Activated CD4-positive, alpha-beta T cell treated with anti-CD3 and anti-CD28 coated beads, Interleukin-2, amount 50 U/mL, for 16 hours (primary cell): Measurements from ENCODE around the gene CLK3.
"Not testable (repeated sequence)": the region's sequence is repeated elsewhere in the genome, so short reads cannot be mapped to it uniquely, and the experiment has no call there.

Source experiments
- DNase-seq: peaks from one replicate; pipeline ENCODE4 v3.0.0-alpha.2; 2020

CLK3 gene

DNA sequence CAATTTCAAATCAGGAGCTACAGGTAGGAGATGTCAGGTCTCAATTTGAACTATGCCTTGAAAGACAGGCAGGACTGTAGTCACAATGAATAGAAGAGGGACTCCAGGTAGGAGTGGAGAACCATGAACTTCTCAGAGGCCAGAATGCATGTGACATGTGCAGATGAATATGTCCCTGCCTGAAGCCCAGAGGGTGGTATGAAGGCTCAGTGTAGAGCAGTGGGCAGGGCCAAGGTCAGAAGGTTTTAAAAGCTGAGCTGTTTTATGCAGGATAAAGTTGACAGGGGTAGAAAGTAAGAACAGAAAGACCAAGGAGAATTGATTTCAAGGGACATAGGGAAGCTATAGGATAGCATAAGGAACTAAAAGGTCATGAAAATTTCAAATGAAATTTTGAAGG, 30.8 kb downstream of the CLK3 start:
- DNase-seq = no peak

DNA sequence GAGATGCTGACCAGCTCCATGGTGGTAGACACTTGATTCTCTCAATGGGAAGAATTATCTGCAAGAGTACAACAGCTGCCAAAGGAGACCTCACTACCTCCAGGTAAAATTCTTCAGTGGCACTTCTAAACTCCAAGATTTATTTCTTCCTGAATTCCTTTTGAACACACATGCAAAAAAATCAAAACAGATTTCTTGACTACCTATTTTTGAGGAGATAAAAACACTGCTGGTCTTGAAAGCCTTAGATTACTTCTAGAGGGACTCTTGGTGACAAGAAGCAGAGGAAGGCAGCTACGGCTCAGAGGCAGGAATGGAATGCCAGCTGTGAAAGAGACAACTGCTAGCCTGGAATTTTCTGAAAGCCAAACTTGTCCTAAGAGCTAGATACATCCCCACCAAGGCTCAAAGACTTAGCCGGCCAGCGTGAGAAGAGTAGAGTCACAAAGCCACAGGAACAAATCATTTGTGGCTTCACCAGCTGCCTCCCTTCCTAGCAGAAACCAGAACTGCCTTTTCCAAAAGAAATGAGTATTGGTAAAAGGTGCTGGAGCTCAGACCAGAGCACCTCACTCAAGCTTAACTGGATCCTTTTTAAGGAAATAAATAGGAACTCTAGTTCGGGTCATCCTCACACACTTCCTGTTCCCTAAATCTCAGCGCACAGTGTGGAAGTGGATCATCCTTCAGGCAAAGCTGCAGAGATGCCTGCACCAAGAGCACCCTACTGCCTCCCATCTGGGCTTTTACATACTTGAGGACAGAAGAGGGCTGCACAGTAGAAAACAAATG, 32.6 kb downstream of the CLK3 start:
- DNase-seq = no peak

DNA sequence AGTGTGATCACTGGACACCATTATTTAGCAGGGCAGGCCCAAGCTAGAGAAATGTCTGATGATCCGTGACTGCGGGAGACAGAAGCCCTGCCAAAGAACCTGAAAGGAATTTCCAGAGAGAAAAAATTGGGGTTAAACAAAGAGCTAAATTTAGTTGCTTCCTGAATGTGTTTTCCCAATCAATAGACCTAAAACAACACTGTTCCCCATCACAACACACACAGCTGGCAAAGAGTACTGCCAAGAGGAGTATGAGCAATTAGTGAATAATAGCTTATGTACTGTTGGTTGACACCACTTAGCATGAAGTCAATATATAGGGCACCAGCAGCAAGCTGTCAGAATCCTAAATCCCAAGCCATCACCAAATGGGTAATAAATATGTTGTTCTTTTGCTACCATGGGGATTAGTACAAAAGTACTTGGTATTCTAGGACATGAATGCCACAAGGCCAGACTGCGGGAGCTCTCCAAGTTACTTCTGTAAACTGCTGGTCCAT, 35.7 kb downstream of the CLK3 start:
- no peak for DNase-seq

DNA sequence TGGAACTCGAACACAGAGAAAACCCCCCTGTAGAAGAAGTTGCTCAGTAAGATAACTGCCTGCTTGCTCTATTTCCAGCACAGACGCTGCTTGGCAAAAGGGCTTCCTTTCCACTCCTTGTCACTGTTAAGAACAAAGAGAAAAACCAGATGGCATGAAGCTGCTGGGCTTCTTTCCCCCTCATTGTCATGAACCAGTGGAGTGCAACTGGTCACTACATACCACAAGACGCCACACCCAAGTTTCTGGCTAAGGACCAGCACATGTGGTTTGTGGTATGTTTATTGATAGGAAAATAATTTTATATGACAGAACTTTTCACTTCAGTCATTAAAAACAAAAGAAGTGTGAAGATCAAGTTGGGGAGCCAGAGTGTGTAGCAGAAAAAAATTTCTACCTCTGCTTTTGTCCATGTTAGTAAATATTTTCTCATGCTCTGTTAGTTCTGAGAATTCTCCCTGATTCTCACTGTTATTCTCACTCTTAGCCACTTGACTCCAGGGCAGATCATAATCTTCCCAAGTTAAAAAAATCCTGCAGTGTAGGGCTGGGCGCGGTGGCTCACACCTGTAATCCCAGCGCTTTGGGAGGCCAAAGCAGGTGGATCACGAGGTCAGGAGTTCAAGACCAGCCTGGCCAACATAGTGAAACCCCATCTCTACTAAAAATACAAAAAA, 37.9 kb downstream of the CLK3 start:
- DNase-seq = no peak

DNA sequence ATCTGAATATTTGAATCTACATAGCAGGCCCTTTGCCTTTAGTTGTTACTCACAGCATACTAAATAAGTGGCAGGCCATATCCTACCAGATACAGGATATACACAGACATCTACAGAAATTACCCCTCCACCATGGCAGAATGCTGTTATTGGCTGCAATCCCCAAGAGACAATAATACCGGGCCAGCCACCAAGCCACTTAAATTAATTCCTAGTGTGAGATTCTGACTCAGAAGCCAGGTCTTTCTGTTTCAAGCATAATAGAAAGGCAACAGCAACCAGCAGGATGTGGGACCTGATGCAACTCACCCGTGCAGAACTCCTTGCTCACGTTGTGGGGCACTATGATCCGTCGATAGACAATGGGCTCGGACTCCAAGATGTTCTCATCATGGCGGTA, 39.8 kb downstream of the CLK3 start:
- DNase-seq = peak; percentile 72

DNA sequence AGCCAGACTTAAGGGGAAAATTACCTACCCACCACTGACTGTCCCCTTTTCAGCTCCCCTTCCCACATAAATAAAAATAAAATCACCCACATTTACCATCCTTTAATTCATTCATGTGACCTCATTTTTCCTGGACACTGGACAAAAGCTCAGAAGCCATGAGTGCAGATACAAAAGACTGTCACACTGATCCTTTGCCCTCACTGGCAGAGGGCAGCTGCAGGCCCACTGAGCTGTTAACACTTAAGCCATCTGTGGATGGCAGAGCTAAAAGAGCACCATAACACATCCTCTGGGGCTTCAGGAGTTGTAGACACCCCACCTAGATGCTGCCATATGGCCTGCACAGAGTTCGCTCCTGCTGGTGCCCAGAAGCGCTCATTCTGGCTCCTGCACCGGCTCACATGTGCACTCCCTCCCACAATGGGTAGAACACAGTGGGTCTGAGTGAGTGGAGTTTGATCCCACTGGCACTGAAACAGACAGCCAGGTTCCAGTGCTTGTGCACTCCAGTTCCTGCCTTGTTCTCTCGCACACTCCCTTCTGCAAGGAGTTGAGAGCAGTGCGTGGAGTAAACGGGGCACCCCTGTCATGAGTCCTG, 41.4 kb downstream of the CLK3 start:
- DNase-seq = no peak

DNA sequence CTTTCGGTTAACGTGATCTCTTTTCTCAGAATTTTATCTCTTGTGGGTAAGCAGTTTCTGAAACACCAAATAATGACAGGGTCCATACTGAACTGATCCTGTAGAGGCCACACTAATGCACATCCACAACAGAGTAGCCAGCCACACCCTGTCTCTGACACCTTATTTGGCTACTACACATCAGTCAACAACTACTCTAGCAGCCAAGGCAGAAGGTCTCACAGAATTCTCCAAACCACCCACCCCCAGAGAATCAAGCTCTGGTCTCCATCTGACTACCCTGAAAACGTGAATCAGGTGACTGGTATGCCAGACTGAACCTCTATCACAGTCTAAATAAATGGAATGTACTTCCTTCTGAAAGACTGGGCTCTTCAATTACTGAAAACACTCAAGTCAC, 42.2 kb downstream of the CLK3 start:
- no peak for DNase-seq

DNA sequence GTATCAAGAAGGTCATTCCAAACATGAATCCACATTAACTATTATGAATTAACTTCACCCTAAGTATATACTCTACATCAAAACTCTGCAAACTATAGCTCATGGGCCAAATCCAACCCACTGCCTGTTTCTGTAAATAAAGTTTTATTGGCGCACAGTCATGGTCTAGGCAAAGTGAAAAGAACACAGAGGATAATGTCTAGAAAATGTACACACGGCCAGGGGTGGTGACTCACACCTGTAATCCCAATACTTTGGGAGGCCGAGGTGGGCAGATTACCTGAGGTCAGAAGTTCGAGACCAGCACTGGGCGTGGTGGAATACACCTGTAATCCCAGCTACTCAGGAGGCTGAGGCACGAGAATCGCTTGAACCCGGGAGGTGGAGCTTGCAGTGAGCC, 45.6 kb downstream of the CLK3 start:
- not testable (repeated sequence) for DNase-seq

DNA sequence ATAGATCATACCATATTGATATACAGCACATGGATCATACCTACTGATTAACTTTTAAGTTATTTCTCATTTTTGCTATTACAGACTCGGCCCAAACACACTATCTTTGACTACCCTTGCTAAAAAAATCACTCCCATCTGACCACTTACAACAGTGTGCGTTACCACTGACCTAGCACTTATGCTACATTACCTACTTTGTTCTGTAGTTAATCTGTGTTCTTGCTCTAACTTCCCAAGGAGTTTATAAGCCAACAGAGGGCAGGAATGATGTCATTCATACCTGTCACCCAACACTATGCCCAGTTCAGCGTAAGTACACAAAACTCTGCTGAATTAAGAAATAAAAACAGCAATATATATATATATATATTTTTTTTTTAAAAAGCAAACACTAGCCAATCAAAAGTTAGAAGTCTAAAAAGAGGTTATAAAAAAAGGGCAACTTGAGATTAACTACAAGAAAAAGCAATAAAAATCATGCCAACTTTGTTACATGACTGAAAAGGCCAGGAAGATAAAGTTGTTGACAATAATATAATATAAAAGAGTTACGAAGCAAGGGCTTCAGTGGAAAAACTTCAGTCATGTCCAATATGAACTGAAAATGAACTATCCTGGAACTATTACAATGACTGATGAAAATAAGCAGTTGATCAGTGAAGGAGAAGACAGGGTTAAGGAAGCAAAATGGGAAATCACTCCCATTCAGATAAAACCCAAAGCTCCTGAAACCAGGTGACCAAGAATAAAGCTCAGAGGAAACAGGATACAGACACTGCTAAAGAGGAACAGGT, 46.6 kb downstream of the CLK3 start:
- DNase-seq = no peak

DNA sequence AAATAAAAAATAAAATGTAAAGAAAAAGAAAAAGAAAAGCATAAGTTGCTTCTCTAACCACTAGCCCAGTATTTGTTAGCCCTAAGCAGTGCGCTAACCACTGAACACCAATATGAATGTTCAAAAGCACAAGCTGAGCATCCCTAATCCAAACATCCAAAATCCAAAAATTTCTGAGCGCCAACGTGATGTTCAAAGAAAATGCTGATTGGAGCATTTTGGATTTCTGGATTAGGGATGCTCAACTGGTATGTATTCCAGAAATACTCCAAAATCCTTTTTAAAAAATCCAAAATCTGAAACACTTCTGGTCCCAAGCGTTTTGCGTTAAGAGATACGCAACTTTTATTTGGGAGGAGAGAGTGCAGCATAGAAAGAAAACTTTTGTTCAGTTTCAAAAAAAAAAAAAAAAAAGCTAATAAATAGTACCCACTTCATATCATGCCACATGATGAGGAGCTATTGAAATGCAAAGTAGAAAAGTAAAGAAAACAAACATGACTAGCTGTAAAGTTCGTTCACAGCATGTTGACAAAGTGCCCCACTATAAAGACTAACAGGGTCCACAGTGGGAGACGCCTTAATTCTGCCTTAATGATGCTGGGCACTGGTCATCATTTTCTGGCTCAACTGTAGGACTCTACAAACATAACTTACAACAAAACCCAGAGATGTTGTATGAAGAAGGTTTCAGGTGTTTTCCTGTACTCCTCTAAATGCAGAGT, 47.8 kb downstream of the CLK3 start:
- DNase-seq = no peak

DNA sequence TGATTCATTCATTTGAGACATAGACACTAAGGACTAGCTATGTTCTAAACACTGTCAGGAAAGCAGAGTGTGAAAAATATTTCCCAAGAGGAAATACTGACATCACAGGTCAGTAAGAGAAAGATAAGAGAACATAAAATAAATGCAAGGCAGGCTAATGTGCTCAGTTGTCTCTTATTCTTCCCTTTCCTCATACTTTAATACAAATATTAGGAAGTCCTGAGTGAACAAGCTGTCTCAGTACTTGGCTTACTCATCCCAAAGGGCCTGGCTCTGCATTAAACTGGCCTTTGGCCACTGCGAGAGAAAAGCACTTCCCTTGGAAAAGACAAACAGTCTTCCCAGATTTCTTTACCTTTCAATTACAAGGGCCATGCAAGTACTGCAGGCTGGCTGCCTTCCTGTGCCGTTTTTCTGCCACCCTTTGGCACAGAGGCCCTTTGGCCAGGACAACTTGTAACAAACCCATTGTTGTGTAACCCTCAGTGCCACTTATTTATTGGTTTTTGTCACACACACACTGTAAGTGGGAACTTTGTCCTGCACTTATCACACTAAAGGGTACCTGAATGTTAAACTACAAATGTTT, 48.5 kb downstream of the CLK3 start:
- DNase-seq = no peak

DNA sequence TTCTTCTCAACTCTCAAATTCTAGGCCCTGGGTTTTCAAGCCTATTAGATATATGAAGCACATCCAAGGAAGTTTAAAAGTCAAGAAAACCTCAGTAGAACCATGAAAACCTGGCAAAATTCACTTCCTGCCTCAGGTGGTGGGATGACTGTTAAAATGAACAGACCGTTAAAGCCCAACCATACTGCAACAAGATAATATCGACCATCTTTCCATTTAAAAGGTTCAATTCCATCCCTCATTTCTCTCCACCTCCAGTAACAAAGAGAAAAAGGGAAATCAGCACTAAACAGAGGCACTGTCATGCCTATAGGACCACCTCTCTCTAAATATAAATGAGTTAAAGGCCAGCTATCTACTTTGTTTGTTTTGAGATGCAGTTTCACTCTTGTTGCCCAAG, 49.0 kb downstream of the CLK3 start:
- no peak for DNase-seq

DNA sequence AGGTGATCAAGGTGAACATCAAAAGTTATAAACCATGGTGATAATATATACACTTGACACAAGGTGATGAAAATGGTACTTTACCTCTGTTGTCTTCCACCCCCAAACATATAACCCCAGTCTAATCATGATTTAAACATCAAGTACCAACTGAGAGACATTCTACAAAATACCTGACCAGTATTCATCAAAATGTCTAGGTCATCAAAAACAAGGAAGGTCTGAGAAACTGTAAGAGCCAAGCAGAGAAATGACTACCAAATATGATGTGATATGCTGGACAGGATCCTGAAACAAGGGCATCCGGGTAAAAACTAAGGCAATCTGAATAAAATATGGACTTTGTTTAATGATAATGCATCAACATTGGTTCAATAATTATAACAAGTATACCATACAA, 52.3 kb downstream of the CLK3 start:
- no peak for DNase-seq

DNA sequence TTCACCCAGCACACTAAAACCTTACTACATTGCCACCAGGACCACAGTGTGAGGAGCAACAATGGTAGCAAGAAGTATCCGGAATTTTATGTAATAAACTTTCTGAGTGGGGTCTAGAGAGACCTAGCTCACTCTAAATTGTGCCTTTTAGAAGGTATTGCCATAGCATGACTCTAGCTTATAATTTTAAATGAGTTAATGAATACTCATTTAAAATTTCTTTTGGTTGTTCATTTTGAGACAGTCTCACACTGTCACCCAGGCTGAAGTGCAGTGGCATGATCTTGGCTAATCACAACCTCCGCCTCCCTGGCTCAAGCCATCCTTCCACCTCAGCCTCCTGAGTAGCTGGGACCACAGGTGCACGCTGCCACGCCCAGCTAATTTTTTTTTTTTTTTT, 54.0 kb downstream of the CLK3 start:
- DNase-seq = no peak

DNA sequence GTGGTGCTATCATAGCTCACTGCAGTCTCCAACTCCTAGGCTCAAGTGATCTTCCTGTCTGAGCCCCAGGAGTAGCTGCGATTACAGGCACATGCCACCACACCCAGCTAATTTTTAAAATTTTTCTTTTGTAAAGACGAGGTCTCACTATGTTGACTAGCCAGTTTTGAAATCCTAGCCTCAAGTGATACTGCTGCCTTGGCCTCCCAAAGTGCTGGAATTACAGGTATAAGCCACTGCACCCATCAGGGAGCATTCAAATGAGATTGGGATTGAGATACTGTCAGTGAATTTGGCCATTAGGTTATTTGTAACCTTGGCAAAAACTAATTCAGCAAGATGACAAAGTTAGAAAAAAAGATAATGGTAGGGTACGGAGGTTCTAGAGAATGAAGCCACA, 58.5 kb downstream of the CLK3 start:
- no peak for DNase-seq

DNA sequence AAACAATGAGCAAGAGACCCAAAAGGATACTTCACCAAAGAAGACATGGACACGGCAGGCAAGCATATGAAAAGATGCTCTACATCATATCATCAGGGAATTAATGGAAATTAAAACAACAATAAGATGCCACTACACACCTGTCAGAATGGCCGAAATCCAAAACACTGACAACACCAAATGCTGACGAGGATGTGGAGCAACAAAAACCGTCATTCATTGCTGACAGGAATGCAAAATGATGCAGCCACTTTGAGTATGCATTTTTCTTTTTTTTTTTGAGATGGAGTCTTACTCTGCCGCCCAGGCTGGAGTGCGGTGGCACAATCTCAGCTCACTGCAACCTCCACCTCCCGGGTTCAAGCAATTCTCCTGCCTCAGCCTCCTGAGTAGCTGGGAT, 61.2 kb downstream of the CLK3 start:
- no peak for DNase-seq
